Measurements from ENCODE around the gene PTPN3.
"Not testable (repeated sequence)": the region's sequence is repeated elsewhere in the genome, so short reads cannot be mapped to it uniquely, and the experiment has no call there.

PTPN3 gene, protein sequence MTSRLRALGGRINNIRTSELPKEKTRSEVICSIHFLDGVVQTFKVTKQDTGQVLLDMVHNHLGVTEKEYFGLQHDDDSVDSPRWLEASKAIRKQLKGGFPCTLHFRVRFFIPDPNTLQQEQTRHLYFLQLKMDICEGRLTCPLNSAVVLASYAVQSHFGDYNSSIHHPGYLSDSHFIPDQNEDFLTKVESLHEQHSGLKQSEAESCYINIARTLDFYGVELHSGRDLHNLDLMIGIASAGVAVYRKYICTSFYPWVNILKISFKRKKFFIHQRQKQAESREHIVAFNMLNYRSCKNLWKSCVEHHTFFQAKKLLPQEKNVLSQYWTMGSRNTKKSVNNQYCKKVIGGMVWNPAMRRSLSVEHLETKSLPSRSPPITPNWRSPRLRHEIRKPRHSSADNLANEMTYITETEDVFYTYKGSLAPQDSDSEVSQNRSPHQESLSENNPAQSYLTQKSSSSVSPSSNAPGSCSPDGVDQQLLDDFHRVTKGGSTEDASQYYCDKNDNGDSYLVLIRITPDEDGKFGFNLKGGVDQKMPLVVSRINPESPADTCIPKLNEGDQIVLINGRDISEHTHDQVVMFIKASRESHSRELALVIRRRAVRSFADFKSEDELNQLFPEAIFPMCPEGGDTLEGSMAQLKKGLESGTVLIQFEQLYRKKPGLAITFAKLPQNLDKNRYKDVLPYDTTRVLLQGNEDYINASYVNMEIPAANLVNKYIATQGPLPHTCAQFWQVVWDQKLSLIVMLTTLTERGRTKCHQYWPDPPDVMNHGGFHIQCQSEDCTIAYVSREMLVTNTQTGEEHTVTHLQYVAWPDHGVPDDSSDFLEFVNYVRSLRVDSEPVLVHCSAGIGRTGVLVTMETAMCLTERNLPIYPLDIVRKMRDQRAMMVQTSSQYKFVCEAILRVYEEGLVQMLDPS

DNA sequence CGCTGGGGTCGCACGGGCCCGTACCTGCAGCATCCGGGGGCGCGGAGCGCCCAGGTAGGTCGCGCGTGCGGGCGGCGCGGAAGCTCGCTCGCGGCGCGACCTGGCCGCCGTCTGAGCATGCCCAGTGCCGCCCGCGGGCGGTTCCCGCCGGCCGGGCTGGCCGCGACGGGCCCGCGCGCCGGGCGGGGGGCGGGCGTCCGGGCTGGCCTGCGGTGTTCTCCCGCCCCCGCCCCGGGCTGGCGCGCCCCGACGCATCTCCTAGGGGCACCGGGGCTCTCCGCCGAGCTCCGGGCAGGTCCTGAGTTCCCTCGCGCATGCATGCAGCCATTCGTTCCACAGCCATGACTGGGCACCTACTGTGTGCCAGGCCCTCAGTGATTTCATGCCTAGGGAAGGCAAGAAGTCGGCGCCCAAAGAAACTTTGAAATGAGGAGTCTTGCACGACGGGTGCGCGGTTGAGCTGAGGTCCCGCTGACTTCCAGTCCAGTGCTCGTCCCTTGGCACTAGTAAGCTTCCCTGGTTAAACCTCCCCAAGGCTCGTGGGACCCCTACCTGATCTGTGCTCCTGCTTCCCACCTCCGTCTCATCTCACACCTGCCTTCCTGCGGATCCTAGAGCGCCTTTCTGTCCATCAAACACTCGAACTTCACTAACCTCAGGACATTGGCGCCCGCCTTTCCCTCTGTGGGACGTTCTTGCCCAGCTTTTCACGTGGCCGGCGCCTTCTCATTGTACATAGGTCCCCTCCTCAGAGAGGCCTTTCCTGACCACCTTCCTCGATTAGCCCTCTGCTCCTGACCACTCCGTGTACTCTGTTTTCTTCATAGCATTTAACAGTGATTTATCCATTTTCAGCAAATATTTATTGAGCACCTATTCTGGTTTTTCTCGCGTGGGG is at the start of gene PTPN3:
PTPN3 (minus strand) TSS at position 113 of the 898 bp plus-strand sequence. CDS start 34,873 bp downstream, outside the sequence.
- peak; percentile 26 for DNase-seq (ENCODE audit: low spot score)

DNA sequence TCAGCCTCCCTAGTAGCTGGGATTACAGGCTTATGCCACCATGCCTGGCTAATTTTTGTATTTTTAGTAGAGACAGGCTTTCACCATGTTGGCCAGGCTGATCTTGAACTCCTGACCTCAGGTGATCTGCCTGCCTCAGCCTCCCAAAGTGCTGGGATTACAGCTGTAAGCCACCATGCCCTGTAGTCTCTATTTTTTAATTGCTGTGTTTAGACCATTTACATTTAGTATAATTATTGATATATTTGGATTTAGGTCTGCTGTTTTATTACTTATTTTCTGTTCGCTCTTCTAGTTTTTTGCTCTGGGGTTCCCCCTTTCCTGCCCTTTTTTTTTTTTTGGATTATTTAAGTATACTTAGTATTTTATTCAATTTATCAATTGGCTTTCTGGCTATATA is 46.8 kb upstream of the PTPN3 start:
- not testable (repeated sequence) for DNase-seq (ENCODE audit: low spot score)

GRCh38 chr9:109542922-109543321 is 44.8 kb upstream of the PTPN3 start:
- DNase-seq (ENCODE audit: low spot score), result no peak

DNA sequence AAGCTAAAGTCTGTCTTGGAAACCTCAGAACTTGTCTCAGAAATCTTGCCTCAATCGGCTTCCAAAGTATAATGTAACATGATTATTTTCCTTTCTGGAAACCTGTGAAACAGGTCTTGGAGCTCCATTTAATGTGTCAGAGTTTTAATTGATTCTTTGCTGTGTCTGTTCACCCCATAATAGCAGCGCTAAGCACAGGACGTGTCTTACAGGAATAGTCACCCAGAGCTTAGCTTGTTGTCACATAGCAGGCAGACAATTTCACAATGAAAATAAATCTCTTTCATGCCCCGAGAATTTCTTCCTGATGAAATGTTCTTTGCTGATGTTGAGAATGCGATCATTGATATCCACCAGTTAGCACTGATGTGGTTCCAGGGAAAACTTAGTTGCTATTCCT is 40.2 kb upstream of the PTPN3 start:
- DNase-seq (ENCODE audit: low spot score), result no peak

GRCh38 chr9:109537288-109537687 is 39.2 kb upstream of the PTPN3 start:
- no peak for DNase-seq (ENCODE audit: low spot score)

DNA sequence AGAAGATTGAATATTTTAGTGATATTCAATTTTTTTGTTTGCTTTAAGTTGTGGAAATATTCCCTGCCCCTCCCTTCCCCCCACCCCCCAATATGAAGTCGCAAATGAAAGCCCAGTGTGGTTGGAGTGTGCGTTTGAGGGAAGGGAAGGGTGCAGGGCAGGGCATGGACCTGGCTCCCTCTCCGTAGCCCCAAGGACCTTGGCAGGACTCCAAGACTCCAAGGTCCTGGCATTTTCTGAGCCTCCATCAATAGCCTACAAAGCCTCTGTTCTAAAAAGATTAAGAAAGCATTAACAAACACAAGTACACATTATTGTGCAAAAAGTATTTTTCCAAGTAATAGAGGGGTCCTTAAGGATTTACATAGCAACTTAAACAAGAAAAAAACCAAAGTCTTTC is 38.8 kb upstream of the PTPN3 start:
- no peak for DNase-seq (ENCODE audit: low spot score)

- no peak for DNase-seq (ENCODE audit: low spot score)
These were observed 37.3 kb upstream of the PTPN3 start for GRCh38 chr9:109535365-109535764.

- no peak for DNase-seq (ENCODE audit: low spot score)
These were observed 36.0 kb upstream of the PTPN3 start for GRCh38 chr9:109534151-109534550.

DNA sequence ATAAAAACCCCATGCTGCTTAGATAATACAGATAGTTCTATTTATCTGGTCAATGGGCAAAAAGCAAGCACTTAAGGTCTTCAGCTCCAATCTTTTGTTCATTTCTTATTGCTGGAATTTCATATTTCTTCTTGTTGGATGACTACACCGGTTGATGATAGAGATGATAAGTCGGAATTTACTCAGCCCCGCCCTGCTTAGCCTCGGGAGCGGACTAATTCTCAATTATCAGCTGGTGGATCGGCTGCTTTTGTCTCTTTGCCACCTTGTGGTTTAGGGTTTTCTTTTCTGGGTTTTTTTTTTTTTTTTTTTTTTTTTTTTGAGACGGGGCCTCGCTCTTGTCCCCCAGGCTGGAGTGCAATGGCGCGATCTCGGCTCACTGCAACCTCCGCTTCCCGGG is 34.5 kb upstream of the PTPN3 start:
- DNase-seq (ENCODE audit: low spot score), result not testable (repeated sequence)

DNA sequence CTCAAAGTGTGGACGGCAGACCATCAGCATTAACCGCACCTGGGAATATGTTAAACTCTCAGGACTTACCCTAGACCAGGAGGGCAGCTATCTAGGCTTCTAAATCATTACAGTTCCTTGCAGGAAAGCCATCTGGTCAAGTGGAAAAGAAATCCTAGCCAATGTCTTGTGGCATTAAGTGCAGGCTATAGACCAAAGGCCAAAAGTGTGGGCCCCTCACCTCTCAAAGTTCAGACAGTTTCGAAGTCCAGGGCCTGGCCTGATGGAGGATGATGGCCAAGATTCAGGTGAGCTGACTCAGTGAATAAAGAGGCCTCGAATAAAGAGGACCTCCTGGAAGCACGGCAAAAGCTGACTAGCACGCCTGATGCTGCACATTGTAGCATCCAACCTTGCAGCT is 24.0 kb upstream of the PTPN3 start:
- DNase-seq (ENCODE audit: low spot score), result no peak

GRCh38 chr9:109520475-109521132 is 22.5 kb upstream of the PTPN3 start:
- DNase-seq (ENCODE audit: low spot score), result peak; percentile 60

DNA sequence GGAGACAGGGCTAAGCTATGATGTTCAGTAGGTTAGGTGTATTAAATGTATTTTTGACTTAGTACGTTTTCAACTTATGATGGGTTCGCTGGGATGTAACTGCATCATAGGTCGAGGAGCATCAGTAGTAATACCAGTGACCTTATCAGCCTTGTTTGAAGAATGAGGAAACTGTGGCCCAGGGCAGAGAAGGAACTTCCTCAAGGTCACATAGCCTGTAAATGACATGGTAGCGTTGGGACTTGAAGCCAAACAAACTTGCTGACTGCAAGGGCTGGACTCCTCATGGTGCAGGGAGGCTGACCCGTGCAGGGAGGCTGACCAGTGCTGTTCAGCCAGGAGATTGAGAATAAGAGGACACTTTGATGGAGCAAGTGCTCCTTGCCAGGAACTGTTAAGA is 21.3 kb upstream of the PTPN3 start:
- DNase-seq (ENCODE audit: low spot score), result no peak

DNA sequence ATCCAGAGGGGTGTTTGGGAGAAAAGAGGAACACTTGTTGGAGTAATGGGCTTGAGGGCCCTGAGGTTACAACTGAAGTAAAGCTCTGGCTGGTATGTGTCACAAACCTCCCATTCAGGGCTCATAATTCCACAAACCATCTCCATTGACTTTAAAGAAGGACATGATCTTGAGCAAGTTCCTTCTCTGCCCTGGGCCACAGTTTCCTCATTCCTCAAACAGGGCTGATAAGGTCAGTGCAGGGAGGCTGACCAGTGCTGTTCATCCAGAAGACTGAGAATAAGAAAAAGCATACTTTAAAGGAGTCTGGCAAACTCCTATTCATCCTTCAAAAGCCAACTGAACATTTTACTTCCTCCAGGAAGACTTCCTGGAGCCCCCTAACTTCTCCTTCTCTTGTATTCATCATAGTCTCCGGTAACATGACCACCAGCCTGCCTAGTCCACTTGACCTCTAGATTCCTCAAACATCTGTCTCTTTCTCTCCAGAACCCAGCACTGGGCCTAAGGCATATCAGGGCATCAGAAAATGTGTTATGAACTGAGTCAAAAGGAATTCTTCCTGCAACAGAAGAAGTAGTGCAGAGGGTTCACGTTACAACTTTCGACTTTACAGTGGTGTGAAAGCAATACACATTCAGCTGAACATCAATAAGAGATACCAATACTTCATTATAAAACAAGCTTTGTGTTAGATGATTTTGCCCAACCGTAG is 20.7 kb upstream of the PTPN3 start:
- no peak for DNase-seq (ENCODE audit: low spot score)

- no peak for DNase-seq (ENCODE audit: low spot score)
These were observed 19.8 kb upstream of the PTPN3 start for GRCh38 chr9:109517901-109518377.

DNA sequence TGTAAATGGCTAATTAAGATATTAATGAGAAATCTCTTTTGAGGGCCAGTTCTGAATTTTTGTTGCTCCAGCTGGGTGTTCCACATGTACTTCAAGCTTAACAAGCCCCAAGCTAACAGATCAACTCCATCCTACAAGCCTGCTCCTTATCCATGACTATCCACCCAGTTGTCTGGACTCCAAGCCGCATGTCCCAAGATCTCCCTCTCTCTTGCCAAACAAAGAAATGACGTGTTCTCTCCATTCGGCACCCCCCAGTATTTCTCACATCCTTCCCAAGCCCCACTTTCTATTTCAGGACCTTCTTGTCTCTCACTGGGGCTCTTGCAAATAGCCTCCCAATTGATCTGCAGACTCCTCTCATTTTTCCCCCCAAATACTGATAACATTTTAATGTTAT is 15.8 kb upstream of the PTPN3 start:
- DNase-seq (ENCODE audit: low spot score), result no peak

DNA sequence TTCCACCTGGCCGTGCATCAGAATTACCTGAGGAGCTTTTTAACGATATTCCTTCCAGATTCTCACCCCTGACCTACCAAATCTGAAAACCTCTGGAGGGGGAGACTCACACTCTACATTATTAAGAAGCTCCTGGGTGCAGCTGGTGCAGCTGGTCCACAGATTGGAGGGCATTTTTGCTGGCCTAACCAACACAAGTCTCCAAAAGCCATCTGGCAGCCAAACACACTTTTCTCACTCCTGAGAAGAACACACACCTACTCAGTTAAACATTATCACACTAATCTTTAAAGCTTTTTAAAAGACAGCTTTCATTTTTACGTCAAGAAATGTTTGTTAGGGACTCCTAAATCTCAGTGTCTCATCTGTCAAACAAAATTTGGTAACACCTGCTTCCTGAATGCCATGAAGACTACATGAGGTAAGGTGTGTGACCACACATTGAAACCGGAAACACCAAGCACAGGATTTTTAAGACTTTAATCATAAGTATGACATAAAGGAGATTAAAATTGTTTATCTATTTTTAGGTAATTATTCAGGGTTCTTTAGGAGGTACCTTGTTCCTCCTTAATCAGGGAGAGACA is 14.2 kb upstream of the PTPN3 start:
- no peak for DNase-seq (ENCODE audit: low spot score)

DNA sequence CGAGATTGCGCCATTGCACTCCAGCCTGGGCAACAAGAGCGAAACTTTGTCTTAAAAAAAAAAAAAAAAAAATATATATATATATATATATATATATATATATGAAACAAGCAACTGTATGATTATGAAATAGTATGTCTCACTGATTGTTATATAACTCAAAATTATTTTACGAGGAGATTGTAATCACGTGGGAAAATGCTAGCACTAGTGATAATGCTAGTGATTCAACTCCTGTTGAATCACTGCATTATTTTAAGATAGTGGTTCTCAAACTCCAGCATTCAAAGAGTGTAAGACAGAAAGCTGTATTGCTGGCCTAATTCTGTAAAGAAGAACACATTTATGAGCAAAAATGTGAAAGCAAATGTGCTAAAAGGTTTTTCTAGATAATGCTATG is 12.4 kb upstream of the PTPN3 start:
- DNase-seq (ENCODE audit: low spot score), result no peak

DNA sequence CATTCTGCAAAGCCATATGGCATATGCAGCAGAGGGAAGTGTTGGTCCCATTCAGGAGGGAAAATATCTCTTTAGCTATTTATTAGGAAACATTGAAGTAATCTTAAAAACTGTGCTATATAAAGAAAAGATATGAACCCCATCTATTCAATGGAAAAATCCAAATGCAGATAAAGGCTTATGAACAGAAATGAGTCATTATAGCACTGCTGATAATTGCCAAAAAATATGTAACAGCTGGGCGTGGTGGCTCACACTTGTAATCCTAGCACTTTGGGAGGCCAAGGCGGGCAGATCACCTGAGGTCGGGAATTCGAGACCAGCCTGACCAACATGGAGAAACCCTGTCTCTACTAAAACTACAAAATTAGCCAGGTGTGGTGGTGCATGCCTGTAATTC is 11.9 kb upstream of the PTPN3 start:
- not testable (repeated sequence) for DNase-seq (ENCODE audit: low spot score)

- DNase-seq (ENCODE audit: low spot score), result no peak
These were observed 11.5 kb upstream of the PTPN3 start for GRCh38 chr9:109509611-109510010.

DNA sequence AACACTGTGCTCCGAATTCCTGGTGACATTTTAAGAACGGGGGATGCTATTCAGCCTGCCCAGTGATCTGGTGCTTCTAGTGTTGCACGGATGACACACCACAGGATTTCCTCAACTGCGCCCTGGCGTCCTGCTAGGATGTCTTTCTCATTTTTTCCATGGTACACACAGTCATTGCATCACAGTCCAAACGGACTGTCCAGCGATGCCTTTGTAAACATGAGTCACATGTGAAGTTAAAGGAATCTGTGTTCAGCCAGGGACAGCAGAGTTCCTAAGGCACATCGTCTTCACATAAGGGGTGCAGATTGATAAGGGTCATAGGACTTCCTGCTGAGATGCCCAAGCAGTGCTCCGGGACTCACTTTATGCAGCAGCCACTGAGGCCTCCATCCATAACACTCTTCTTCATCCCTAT is 9.3 kb upstream of the PTPN3 start:
- DNase-seq (ENCODE audit: low spot score), result peak; percentile 61

Data from hepatic stellate cell (primary cell).